Measurements from ENCODE around the gene AGER.

DNA sequence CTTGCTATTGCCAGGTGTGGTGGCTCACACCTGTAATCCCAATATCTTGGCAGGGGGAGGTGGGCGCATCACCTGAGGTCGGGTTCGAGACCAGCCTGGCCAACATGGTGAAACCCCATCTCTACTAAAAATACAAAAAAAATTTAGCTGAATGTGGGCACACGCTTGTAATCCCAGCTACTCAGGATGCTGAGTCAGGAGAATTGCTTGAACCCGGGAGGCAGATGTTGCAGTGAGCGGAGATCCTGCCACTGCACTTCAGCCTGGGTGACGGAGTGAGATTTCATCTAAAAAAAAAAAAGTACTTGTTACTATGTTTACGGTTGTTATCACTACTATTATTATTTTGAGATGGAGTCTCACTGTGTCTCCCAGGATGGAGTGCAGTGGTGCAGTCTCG is 27.2 kb downstream of the AGER start:
- TF ChIP-seq, protein P1, sequence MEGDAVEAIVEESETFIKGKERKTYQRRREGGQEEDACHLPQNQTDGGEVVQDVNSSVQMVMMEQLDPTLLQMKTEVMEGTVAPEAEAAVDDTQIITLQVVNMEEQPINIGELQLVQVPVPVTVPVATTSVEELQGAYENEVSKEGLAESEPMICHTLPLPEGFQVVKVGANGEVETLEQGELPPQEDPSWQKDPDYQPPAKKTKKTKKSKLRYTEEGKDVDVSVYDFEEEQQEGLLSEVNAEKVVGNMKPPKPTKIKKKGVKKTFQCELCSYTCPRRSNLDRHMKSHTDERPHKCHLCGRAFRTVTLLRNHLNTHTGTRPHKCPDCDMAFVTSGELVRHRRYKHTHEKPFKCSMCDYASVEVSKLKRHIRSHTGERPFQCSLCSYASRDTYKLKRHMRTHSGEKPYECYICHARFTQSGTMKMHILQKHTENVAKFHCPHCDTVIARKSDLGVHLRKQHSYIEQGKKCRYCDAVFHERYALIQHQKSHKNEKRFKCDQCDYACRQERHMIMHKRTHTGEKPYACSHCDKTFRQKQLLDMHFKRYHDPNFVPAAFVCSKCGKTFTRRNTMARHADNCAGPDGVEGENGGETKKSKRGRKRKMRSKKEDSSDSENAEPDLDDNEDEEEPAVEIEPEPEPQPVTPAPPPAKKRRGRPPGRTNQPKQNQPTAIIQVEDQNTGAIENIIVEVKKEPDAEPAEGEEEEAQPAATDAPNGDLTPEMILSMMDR (conservative IDR thresholded peaks at IDR 0.05 in 1 of 2, IDR thresholded peaks at IDR 0.05 in 1 of 2; ENCODE audit: low read depth in 1 of 2, low read length in 2 of 2) = no peak
- TF ChIP-seq EZH2 (IDR thresholded peaks at IDR 0.05; ENCODE audit: low read length, missing control alignments) = no peak
